NCI-H526 treated with DMSO at 0.1 percent for 48 hours (cell line): ENCODE measurements around the gene KNCN.

ENCODE experiments used
- DNase-seq: peaks from one replicate; lab custom pipeline; 2025; lab: John Stamatoyannopoulos, UW

The KNCN gene

DNA sequence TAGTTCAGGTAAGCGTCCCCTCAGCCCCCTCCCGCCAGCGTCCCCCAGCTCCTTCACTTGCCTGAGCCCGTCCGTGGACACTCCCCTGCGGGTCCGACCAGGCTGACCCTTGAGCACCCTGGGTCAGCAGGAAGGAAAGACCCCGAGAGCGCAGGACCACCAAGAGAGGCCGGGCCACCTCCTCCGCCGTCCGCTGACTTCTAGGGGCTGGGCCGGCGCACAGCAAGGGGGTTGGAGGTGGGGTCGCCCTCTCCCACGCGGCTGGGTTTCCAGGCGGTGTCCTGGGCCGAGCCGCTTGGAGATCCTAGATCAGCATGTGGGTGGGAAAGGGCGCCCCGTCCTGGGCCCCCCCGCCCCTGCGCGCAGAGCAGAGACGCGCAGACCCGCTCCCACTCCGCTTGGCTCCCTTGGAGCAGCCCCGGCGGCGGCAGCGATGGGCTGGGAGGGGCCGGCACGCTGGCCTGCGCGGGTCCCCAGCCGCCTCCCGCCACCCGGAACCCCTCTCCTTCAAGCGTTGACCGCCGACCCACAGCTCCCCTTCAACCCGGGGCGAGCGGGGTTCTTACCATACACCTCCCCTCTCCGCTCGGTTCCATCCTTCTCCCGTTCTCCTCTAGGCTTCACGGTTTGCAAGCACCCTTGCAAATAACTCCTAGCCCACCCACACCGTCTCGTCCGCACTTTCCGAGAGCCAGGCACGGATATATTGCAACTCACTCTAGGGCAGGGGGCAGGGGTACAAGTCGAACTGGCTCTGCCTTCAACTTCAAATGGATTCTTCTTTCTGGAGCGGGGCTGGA, 7.5 kb downstream of the KNCN start:
- DNase-seq: no peak

DNA sequence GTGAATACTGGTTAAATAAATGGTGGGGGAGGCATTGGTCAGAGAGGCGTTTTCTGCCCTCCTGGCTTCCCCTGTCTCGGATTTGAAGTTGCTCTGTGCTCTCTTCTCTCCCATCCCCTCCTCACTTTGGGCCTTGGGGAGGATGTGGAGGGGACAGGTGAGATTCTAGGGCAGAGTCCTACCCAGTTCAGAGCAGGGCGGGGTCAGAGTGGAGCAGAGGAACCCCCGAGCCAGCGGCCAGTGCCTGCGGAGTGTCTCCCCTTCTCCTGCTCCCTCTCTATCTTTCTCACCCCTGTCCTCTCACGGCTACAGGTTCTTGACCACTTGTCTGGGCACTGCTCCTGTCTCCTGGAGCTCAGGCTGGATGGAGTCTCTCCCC, 8.1 kb downstream of the KNCN start:
- no peak for DNase-seq

GRCh38 chr1:46539972-46540371, 11.5 kb downstream of the KNCN start:
- DNase-seq: no peak

DNA sequence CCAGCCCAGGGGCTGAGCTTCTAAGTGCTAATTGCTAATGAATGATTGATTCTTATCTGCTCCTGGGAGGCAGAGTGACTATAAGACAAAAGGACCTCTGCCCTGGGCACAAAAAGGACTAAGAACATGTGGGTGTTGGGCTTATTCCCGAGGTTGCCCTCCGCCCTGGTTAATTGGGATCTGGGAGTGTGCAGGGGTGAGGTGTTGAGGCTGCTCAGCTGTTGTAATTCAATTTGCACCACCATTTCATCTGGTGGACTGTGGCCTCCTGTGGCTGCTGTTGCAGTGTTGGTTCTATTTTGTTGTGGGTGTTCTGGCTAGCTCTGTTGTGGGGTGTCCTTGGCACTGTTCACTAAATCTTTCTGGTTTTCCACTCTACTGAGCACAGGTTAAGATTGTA, 13.3 kb downstream of the KNCN start:
- DNase-seq: no peak

DNA sequence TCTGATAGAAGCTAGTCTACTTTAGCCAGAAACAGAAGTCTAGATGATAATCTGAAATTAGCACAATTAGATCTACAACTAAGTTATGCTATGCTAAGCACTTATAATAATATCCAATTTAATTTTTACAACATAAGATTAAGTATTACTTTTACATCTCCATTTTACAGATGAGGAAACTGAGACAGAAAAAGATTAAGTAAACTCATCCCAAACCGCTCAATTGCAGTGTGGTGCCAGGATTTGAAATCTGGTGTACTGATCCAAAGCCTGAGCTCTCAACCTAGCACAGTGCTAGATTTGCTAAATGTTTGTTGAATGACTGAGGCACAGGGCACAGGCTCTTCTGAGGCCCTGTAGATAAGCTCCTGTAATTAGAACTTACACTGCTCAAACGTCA, 13.8 kb downstream of the KNCN start:
- DNase-seq: no peak

- DNase-seq: no peak
Measured at GRCh38 chr1:46536527-46536926, 14.9 kb downstream of the KNCN start.

- DNase-seq: no peak
Measured at GRCh38 chr1:46535063-46535462, 16.4 kb downstream of the KNCN start.

- no peak for DNase-seq
Measured at GRCh38 chr1:46533179-46533864, 18.1 kb downstream of the KNCN start.

GRCh38 chr1:46532498-46533178, 18.8 kb downstream of the KNCN start:
- DNase-seq: no peak

- DNase-seq: no peak
Measured at GRCh38 chr1:46532095-46532494, 19.4 kb downstream of the KNCN start.

GRCh38 chr1:46530791-46531409, 20.5 kb downstream of the KNCN start:
- DNase-seq: no peak

- DNase-seq: no peak
Measured at GRCh38 chr1:46530311-46530710, 21.1 kb downstream of the KNCN start.

DNA sequence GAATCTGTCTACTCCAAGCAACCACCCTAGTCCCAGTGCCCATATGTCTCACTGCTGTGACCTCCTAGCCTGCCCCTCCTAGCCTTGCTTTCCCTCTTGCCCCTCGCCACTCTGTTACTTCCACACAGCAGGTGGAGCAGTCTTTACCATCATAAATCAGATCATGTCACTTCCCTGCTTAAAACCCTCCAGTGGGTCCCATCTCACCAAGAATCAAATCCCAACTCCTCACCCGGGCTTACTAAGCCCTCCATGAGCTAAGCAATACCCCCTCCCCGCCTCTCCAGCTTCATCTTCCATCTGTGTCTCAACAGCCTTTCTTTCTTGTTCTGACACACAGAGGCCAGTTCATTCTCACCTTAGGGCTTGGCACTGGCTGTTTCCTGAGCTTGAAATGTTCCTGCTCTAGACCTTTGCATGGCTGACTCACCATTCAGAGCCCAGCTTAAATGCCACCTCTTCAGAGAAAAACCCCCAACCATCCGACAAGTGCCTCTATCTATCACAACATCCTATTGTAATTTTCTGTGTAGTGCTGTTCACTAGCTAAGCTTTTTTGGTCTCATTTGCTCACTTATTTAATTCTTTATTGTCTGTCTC, 22.3 kb downstream of the KNCN start:
- no peak for DNase-seq

DNA sequence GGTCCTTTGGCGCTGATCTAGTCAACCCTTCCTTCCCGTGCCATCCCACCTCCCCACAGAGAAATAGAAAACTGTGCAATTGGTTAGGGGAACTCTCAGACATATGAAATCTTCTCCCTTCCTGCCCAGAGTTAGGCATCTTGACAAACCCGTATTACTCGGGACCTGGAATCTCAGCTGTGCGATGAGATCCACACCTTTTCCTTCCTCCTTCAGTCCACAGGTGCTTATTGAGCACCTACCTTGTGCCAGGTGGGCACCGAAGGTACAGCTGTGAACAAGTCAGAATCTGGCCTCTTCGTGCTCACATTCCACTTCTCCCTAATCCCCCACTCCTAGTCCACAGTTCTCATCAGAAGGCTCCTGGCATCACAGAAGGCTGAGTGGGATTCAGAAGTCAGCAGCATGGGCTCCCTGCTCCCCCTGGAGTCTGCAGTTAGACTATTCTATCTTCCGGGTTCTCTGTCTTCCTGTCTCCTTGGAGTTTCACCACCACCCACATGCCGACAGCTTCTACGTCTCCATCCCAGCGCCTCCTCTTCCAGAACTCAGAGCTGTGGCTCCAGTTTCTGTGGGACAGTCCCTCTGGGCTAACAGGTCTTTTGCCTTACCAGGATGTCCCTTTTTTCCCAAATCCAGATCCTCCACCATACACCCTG, 23.0 kb downstream of the KNCN start:
- no peak for DNase-seq

- peak; percentile 36 for DNase-seq
Measured at GRCh38 chr1:46527474-46528296, 23.8 kb downstream of the KNCN start.

DNA sequence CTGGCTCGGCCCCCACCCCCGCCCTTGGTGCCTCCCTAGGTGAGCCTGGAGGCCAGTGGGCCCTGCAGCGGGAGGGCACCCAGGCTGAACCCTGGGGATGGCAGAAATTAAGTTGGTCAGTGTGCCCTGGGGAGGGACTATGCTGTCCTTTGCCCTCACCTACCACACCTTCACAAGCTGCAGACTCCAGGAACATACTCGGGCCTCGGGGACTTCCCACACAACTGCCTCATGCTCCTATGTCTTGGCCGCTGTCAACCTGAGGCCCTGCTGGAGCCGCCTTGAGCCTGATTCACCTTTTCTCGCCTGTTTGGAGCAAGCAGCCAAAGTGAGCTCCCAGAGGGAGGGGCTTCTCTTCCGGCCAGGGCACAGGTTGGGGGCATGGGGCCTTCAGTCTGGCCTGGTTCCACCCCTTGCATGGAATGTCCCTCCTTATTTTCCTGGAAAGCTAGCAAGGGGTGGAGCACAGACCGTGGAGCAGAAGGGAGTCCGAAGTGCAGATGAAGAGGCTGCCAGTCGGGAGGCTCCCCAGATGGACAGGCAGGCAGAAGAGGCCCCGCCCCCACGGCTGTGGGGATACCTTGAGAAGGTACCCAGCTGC, 24.7 kb downstream of the KNCN start:
- no peak for DNase-seq

GRCh38 chr1:46526013-46526690, 25.3 kb downstream of the KNCN start:
- DNase-seq: no peak

DNA sequence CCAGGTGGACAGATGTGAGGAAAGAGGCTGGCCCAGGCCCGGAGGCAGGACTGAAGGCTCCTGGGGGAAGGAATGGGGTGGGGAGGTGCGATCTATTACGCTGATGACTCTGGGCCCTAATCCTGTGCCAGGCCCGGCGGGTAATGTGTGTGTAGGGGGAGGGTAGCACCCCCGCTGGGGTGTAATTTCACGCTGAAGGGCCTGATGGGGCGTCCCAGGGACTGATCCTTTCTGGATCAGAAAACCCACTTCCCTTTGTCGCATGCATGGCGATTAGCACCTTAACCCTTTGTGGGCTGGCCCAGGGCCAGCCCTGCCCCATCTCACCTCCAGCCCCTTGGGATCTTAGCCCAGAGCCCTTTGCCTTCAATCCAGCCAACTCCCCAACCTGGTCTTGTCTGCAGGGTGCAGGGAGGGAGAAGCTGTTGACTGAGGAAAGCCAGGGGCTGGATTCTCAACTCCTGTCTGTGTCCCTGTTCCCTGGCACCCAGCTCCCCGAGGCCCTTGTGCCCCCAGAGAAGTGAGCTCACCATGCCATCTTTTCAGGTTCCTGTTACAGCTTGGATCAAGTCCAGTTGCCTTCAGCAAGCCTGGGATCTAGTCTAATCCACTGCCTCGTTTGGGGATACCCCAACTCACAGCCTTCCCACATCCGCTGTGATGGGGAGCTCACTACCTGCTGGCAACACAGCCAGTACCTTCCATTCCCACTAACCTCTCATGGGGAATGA, 26.0 kb downstream of the KNCN start:
- DNase-seq: no peak

GRCh38 chr1:46524843-46525242, 26.6 kb downstream of the KNCN start:
- DNase-seq: no peak
